Panc1 (cell line): ENCODE results near the gene NELFE.

Source experiments
- CTCF ChIP-seq: fragments of 450-650 bp; IDR thresholded peaks from 2 replicates; pipeline ENCODE4 v1.5.1; 2017; ENCODE audit warnings: mild to moderate bottlenecking
- POLR2AphosphoS5 ChIP-seq: IDR thresholded peaks from 2 replicates; pipeline ENCODE4 v1.6.1; 2012; ENCODE audit warnings: mild to moderate bottlenecking, low read depth, low read length, moderate library complexity
- TCF7L2 ChIP-seq: IDR thresholded peaks from 2 replicates; pipeline ENCODE4 v1.6.1; 2011; ENCODE audit warnings: mild to moderate bottlenecking, low read depth, low read length, inconsistent platforms

- TF ChIP-seq POLR2AphosphoS5: no peak
- no peak for TF ChIP-seq CTCF
- no peak for TF ChIP-seq TCF7L2
Observed at GRCh38 chr6:31919624-31920303, 39.0 kb downstream of the NELFE start.
